Common myeloid progenitor, CD34-positive (primary cell): ENCODE measurements around the gene RTN4.
A peak's percentile ranks its signal among the peaks of the same experiment; 100 is the strongest.

Source experiments
- CTCF ChIA-PET: fragments of 350-600 bp; sonication (Branson Sonifier 250); formaldehyde crosslinking; loops from one replicate; lab custom pipeline; 2021; ENCODE audit warnings: antibody characterized with exemption; lab: Charles Lee
- POLR2A ChIA-PET: fragments of 350-600 bp; sonication (Branson Sonifier 250); formaldehyde crosslinking; loops from one replicate; lab custom pipeline; 2021; ENCODE audit warnings: antibody characterized with exemption; lab: Charles Lee
- DNase-seq, 3 donors: peaks; one replicate each; pipeline versions ENCODE4 v3.0.0 to v3.0.0-alpha.2; 2013
- H3K27ac ChIP-seq, 2 experiments: 1 replicate in 1 of 2; 2 replicates in 1 of 2; pipeline ENCODE4 v1.7.0; 2013; ENCODE audit warnings: inconsistent platforms in 2 of 2, low read length in 2 of 2, mild to moderate bottlenecking in 2 of 2, low read depth in 1 of 2, moderate library complexity in 1 of 2; ENCODE audit not compliant: severe bottlenecking in 2 of 2, insufficient read depth in 1 of 2, poor library complexity in 1 of 2
- H3K27me3 ChIP-seq, 5 experiments: replicated peaks in 2 of 5; 1 replicate in 3 of 5; 2 replicates in 2 of 5; pipeline versions ENCODE4 v1.6.1 to v1.7.0; 2013; ENCODE audit warnings: low read length in 4 of 5, mild to moderate bottlenecking in 2 of 5, moderate library complexity in 2 of 5, inconsistent platforms in 1 of 5; ENCODE audit not compliant: insufficient read depth in 5 of 5, control insufficient read depth in 4 of 5
- H3K36me3 ChIP-seq, 4 experiments: 1 replicate in 2 of 4; 2 replicates in 2 of 4; pipeline versions ENCODE4 v1.6.1 to v1.7.0; 2013; ENCODE audit warnings: low read length in 3 of 4, control low read depth in 1 of 4, mild to moderate bottlenecking in 1 of 4; ENCODE audit not compliant: control insufficient read depth in 4 of 4, insufficient read depth in 4 of 4
- H3K4me1 ChIP-seq, 4 experiments: 1 replicate in 3 of 4; 2 replicates in 1 of 4; pipeline versions ENCODE4 v1.6.1 to v1.7.1; 2013; ENCODE audit warnings: low read length in 3 of 4, mild to moderate bottlenecking in 3 of 4, control low read depth in 1 of 4, inconsistent platforms in 1 of 4, moderate library complexity in 1 of 4; ENCODE audit not compliant: control insufficient read depth in 4 of 4, insufficient read depth in 4 of 4; ENCODE audit errors: control extremely low read depth in 1 of 4
- H3K4me3 ChIP-seq, 7 experiments: 1 replicate in 4 of 7; 2 replicates in 3 of 7; pipeline versions ENCODE4 v1.5.1 to v1.7.0; 2013; ENCODE audit warnings: mild to moderate bottlenecking in 7 of 7, low read length in 6 of 7, moderate library complexity in 6 of 7, inconsistent platforms in 2 of 7, low read depth in 2 of 7, control low read depth in 1 of 7; ENCODE audit not compliant: insufficient read depth in 4 of 7, control insufficient read depth in 1 of 7; ENCODE audit errors: extremely low read depth in 1 of 7
- H3K9me3 ChIP-seq, 5 experiments: 1 replicate in 4 of 5; 2 replicates in 1 of 5; pipeline versions ENCODE4 v1.6.1 to v1.7.1; 2013; ENCODE audit warnings: low read length in 4 of 5, mild to moderate bottlenecking in 2 of 5, inconsistent platforms in 1 of 5, low read depth in 1 of 5, moderate library complexity in 1 of 5; ENCODE audit not compliant: control insufficient read depth in 4 of 5, insufficient read depth in 2 of 5; ENCODE audit errors: control extremely low read depth in 1 of 5
- WGBS: methylation state at CpG from one replicate; pipeline ENCODE4 v1.1.5; 2013; ENCODE audit not compliant: insufficient coverage; 5-methylcytosine and 5-hydroxymethylcytosine counted together

Gene RTN4

GRCh38 chr2:54952978-54953456, 97.2 kb downstream of the RTN4 start:
- H3K27ac ChIP-seq: no peak overlapping the region
- WGBS: 62% methylated on average over 7 of the region's 9 CpGs
- no peaks in the 10 kb centered on the region for H3K9me3 ChIP-seq
- H3K4me1 ChIP-seq: peaks cover 0 to 27% (median 19%) of the 10 kb centered on the region in 4 experiments
- POLR2A ChIA-PET: interaction anchor here (0.7 kb wide), 1 partner anchor 71 kb away, joined by 3 read pairs; no protein-coding TSS in a partner anchor
- H3K27me3 ChIP-seq: peaks cover 0 to 2% (median 0%) of the 10 kb centered on the region in 5 experiments
- CTCF ChIA-PET: interaction anchor here (1.1 to 1.2 kb wide), 2 partner anchors 53 to 92 kb away, joined by 3 read pairs; no protein-coding TSS in a partner anchor
- H3K36me3 ChIP-seq: no peaks in the 10 kb centered on the region
- peak; percentile 22 to 63 (median 61) for DNase-seq
- no peak overlapping the region for H3K4me3 ChIP-seq

GRCh38 chr2:54952425-54952824, 97.8 kb downstream of the RTN4 start:
- 95% methylated on average over 3 of the region's 5 CpGs for WGBS
- no peaks in the 10 kb centered on the region for H3K36me3 ChIP-seq
- CTCF ChIA-PET: interaction anchor here (1.1 to 1.2 kb wide), 3 partner anchors 20 to 92 kb away, joined by 3 to 4 read pairs (median 3); no protein-coding TSS in a partner anchor
- peaks cover 0 to 27% (median 19%) of the 10 kb centered on the region in 4 experiments for H3K4me1 ChIP-seq
- POLR2A ChIA-PET: no interaction called here
- no peak for DNase-seq
- peaks cover 0 to 2% (median 0%) of the 10 kb centered on the region in 5 experiments for H3K27me3 ChIP-seq
- no peak overlapping the region for H3K4me3 ChIP-seq
- H3K9me3 ChIP-seq: no peaks in the 10 kb centered on the region
- H3K27ac ChIP-seq: no peak overlapping the region

GRCh38 chr2:54950811-54951210, 99.4 kb downstream of the RTN4 start:
- Histone ChIP-seq H3K36me3 (no peaks in the 10 kb centered on the region), H3K9me3 (no peaks in the 10 kb centered on the region), H3K4me3 (no peak overlapping the region), H3K27ac (no peak overlapping the region), H3K4me1 (peaks cover 0 to 22% (median 16%) of the 10 kb centered on the region in 4 experiments), H3K27me3 (peaks cover 0 to 2% (median 0%) of the 10 kb centered on the region in 5 experiments)
- ChIA-PET CTCF (interaction anchor here (0.9 to 1.2 kb wide), 3 partner anchors 8 to 25 kb away, joined by 3 to 4 read pairs (median 3); no protein-coding TSS in a partner anchor), POLR2A (no interaction called here)
- DNase-seq: no peak
- no CpG with 5 or more reads among the region's 3 CpGs for WGBS

DNA sequence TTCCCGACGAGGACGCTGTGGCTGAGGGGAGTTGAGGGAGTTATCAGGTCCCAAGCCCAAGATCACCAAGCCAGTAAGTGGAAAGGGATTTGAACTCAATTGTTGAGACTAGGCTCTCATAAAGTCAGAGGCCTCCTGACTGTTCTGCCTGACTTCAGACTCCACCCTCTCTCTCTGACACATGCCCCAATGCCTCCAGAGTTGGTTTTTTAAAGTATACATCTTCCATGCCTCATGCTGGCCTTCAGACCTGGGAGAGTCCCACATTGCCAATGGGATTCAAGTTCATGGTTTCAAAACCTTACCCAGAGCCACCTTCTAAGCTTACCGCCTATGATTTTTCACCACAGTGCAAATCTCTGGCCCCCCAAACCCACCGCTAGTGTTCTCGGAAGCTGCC, 100.8 kb downstream of the RTN4 start:
- Histone ChIP-seq H3K36me3 (no peaks in the 10 kb centered on the region), H3K27me3 (peaks cover 0 to 2% (median 0%) of the 10 kb centered on the region in 5 experiments), H3K27ac (no peak overlapping the region), H3K9me3 (no peaks in the 10 kb centered on the region), H3K4me3 (no peak overlapping the region), H3K4me1 (peaks cover 0 to 11% (median 10%) of the 10 kb centered on the region in 4 experiments)
- DNase-seq: no peak
- 94% methylated on average over 3 of the region's 6 CpGs for WGBS
- POLR2A ChIA-PET: no interaction called here
- CTCF ChIA-PET: no interaction called here

- WGBS: 96% methylated on average over 11 of the region's 12 CpGs
- H3K27me3 ChIP-seq: peaks cover 0 to 2% (median 0%) of the 10 kb centered on the region in 5 experiments
- peaks cover 0 to 8% (median 6%) of the 10 kb centered on the region in 4 experiments for H3K4me1 ChIP-seq
- ChIA-PET POLR2A (no interaction called here), CTCF (no interaction called here)
- no peak overlapping the region for H3K4me3 ChIP-seq
- H3K27ac ChIP-seq: no peak overlapping the region
- H3K9me3 ChIP-seq: no peaks in the 10 kb centered on the region
- H3K36me3 ChIP-seq: no peaks in the 10 kb centered on the region
- DNase-seq: no peak
These were observed 102.1 kb downstream of the RTN4 start for GRCh38 chr2:54948120-54948519.

DNA sequence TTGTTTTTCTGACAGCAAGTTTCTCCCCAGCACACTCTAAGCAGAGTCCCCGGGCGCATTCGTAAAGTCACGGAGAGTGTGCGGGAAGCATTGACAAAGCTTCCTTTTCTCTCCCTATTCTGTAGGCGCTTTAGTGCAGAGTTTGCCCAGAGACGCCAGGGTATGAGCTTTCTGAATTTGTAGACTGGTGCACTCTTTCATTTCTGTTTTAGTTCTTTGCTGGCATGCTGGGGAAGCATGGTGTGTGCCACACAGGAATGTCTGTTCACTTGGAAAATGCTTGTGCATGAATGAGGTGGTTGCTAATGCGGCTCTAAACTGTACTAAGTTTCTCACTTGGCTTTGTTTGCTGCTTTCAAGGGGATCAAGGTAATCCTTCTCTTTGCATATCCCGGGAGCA, 102.6 kb downstream of the RTN4 start:
- Histone ChIP-seq H3K36me3 (no peaks in the 10 kb centered on the region), H3K27me3 (peaks cover 0 to 2% (median 0%) of the 10 kb centered on the region in 5 experiments), H3K27ac (no peak overlapping the region), H3K9me3 (no peaks in the 10 kb centered on the region), H3K4me3 (no peak overlapping the region), H3K4me1 (peaks cover 0 to 3% (median 1%) of the 10 kb centered on the region in 4 experiments)
- WGBS: 96% methylated on average over 8 of the region's 9 CpGs
- POLR2A ChIA-PET: no interaction called here
- CTCF ChIA-PET: no interaction called here
- no peak for DNase-seq

- POLR2A ChIA-PET: no interaction called here
- Histone ChIP-seq H3K27me3 (peaks cover 0 to 2% (median 0%) of the 10 kb centered on the region in 5 experiments), H3K36me3 (no peaks in the 10 kb centered on the region), H3K9me3 (no peaks in the 10 kb centered on the region), H3K4me1 (peaks cover 0 to 5% (median 0%) of the 10 kb centered on the region in 4 experiments), H3K27ac (no peak overlapping the region), H3K4me3 (no peak overlapping the region)
- no peak for DNase-seq
- WGBS: 97% methylated on average over 7 of the region's 11 CpGs
- CTCF ChIA-PET: no interaction called here
These were observed 103.1 kb downstream of the RTN4 start for GRCh38 chr2:54947136-54947535.
